HG03457 (cell line): ENCODE measurements around the gene NBEAL2.
"Not testable (repeated sequence)": the region's sequence is repeated elsewhere in the genome, so short reads cannot be mapped to it uniquely, and the experiment has no call there.

ENCODE experiments used
- ATAC-seq: cut with Tn5 transposase; IDR thresholded peaks from one replicate; pipeline ENCODE4 v1.9.1; 2021; ENCODE audit warnings: moderate number of reproducible peaks; ENCODE audit not compliant: unreplicated experiment

Gene NBEAL2

DNA sequence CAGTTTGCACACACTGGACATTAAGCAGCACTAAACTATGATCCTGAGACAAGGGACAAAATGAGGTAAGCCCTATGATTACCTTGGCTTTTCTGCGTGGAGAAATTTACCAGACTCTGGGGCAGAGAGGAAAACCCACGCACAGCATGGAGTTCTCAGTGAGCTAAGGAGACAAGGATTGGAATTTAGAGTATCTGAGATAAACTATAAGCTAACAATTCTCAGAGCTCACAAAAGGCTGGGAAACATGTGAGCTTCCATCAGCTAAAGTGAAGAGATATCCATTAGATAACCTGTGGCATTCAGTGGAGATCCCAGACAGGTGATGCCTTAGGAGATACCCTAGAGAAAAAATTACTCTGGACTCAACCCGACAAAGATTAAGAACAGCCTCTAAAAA lies 48.7 kb downstream of the NBEAL2 start:
- ATAC-seq = no peak

DNA sequence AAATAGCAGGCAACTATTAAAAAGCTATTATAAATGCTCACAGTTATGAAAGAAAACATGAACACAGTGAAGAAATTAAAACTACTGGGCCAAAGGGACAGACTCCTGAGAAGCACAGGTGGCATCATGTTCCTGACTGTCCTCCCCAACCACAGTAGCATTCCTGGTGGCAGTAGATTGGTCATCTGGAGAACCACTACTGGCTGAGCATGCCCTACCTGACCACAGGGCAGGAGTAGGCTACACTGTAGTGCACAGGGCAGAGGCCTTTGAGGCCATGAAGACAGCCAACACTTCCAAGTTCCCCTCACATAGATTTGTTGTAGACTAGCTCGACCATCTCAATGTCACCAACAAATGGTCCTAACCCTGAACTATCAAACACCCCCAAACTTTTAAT lies 49.2 kb downstream of the NBEAL2 start:
- ATAC-seq = no peak

DNA sequence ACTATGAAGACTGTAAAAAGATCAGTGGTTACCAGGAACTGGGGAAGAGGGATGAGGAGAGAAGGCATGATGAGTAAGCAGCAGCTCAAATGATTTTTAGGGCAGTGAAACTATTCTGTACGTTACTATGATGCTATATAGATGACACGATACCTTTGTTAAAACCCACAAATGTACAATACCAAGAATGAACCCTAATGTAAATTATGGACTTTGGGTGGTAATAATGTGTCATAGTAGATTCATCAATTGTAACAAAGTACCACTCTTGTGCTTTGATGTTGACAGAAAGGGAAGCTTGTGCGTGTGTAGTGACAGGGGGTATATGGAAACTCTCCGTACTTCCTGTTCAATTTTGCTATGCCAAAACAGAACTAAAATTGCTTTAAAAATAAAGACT lies 51.6 kb downstream of the NBEAL2 start:
- not testable (repeated sequence) for ATAC-seq

GRCh38 chr3:47034868-47035489 lies 55.5 kb downstream of the NBEAL2 start:
- ATAC-seq = no peak

GRCh38 chr3:47035645-47036044 lies 56.2 kb downstream of the NBEAL2 start:
- ATAC-seq = no peak

DNA sequence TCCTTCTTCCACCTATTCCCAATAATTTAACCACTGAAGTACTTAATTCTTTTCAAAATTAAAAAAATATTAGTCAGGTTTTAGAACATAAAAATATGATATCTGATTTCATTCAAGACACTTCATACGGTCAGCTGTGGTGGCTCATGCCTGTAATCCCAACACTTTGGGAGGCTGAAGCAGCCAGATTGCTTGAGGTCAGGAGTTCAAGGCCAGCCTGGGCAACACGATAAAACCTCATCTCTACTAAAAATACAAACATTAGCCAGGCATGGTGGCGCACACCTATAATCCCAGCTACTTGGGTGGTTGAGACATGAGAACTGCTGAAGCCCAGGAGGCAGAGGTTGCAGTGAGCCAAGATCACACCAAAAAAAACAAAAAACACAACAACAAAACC lies 56.7 kb downstream of the NBEAL2 start:
- ATAC-seq = no peak

DNA sequence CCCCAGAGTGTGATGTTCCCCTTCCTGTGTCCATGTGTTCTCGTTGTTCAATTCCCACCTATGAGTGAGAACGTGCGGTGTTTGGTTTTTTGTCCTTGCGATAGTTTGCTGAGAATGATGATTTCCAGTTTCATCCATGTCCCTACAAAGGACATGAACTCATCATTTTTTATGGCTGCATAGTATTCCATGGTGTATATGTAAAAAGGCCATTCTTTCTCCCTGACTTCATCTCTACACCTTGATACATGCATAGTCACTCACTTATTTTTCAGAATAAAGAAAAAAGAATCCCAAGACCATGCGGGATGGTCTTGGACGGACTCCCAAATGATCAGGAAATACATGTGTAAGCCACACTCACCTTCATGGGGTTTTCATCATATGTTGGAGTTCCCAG lies 57.8 kb downstream of the NBEAL2 start:
- ATAC-seq = not testable (repeated sequence)

DNA sequence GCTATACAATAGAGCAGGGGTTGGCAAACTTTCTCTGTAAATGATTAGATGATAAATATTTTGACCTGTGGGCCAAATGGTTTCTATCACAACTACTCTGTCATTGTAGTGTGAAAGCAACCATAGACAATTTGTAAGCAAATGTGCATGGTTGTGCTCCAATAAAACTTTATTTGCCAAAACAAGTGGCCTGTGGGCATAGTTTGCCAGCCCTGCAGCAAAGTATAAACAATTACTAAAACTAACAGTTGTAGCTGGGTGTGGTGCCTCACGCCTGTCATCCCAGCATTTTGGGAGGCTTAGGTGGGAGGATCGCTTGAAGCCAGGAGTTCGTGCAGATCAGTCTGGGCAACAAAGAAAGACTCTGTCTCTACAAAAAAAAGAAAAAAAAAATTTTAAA lies 61.6 kb downstream of the NBEAL2 start:
- ATAC-seq = no peak

- no peak for ATAC-seq
Measured at GRCh38 chr3:47042231-47042791, 62.8 kb downstream of the NBEAL2 start.

GRCh38 chr3:47047069-47047468 lies 67.6 kb downstream of the NBEAL2 start:
- no peak for ATAC-seq

DNA sequence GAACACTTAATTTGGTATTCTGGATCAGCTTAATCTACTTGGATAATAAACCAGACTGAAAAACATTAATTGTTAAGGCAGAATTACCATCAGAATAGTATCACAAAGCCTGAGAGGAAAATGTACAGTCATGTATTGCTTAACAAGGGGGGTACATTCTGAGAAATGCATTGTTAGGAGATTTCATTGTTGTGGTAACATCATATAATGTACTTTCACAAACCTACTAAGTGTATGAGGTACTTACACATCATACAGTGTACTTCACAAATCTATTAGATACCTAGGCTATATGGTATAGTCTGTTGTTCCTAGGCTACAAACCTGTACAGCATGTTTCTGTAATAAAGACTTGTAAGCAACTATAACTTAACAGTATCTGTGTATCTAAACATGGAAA lies 68.2 kb downstream of the NBEAL2 start:
- no peak for ATAC-seq

- no peak for ATAC-seq
Measured at GRCh38 chr3:47054412-47054811, 74.9 kb downstream of the NBEAL2 start.

GRCh38 chr3:47056705-47057104 lies 77.2 kb downstream of the NBEAL2 start:
- ATAC-seq = no peak

GRCh38 chr3:47057212-47057671 lies 77.8 kb downstream of the NBEAL2 start:
- no peak for ATAC-seq
